KBM-7 (cell line): ENCODE results near the gene SH3BGRL2.
"Not testable (repeated sequence)": the region's sequence is repeated elsewhere in the genome, so short reads cannot be mapped to it uniquely, and the experiment has no call there.

Source experiments
- DNase-seq: peaks from one replicate; pipeline ENCODE4 v3.0.0-alpha.2; 2015
- in situ Hi-C: fragments of 300-500 bp; cut with MboI; formaldehyde crosslinking; loops from 2 replicates; pipeline ENCODE4 v1.14.3; 2020; ENCODE audit warnings: low sequenced_read_pairs, low pct_unique_long_range_greater_than_20kb, mixed read lengths

SH3BGRL2 gene

DNA sequence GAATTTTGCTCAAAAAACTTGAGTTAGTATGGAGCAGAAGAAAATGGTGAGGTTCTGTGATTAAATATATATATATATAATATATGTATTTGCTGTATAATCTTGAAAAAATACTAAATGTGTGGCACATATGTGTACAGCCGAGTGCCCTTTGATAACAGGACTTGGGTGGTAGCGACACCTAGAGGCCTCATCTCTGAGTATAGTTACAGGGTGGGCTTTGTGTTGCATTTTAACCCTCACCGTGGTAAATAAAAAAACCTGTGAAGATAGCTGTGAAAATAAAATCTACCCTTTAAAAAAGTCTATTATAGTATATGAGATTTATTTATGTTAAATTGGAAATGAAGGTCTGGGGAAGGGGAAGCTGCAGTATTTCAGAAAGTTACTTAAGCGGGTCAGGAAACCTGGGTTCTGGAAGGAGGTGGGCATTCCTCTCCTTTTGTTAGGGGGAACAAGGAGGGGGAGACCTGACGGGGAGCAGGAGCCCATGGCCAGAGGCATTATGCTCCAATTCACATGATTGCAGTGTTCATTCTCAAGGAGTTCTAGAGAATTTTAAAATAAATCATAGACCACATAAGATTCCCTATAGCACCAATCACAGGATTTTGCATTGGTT, 82.7 kb downstream of the SH3BGRL2 start:
- in situ Hi-C loops, result no loop called here
- peak; percentile 37 for DNase-seq

GRCh38 chr6:79717989-79718388, 86.9 kb downstream of the SH3BGRL2 start:
- in situ Hi-C loops, result no loop called here
- no peak for DNase-seq

DNA sequence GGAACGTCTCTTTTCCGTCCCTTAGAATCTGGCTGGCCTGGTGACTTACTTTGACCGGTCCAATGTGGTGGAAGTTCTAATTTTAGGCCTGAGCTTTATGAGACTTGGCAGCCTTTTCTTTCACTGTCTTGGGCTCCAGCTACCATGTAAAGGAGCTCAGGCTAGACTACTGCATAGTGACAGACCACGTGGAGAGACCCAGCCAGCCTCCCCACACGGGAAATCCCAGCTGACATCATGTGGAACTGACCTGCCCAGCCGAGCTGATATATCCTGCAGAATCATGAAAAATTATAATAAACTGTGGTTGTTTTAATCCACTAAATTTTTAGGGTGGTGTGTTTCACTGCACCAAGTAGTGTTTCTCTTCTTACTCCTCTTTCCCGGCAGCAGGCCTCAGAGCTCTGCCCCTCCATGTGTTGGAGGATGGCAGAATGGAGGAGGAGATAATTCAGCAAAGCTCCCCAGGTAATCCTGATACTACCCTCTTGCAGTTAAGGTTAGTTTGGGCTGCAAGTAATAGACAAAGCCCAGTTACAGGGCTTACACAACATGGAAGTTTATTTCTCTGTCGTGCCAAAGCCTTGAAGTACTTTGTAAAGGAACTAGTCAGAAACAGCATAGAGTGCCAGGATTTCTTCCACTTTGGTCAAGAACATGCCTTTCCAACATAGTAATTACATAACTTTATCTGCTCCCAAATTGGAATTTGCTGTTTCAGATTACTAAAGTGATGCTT, 87.5 kb downstream of the SH3BGRL2 start:
- in situ Hi-C loops, result no loop called here
- no peak for DNase-seq

DNA sequence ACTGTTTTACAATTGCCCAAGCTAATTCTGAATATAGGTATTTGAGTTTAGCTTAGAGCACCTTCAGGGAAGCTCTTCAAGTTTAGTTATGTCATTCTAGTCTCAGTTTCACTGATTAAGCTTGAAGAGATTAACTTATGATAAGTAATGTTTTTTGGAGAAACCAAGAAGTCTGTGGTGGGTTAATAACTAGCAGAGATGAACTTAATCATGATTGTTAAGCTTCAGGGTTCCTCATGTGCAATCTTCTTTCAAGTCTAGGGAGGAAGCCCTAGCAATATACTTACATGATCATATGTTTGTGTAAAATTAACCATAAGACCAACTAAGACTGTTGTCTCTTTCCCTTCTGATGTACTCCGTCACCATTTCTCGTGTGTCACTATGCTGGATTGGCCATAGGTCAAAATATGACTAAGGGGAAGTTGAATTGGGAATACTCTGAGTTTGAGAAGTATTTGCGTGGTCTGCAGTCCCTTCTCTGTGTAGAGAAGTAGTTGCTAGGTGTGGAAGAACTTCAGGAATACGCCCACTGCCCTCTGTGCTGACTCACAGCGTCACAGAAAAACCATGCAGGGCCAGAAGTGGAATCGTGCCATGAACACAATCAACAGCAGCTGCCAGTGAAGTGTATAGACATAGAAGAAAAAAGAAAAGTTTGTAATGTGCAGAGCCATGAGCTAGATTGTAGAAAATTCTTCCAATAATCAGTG, 88.3 kb downstream of the SH3BGRL2 start:
- no peak for DNase-seq
- in situ Hi-C loops, result no loop called here

DNA sequence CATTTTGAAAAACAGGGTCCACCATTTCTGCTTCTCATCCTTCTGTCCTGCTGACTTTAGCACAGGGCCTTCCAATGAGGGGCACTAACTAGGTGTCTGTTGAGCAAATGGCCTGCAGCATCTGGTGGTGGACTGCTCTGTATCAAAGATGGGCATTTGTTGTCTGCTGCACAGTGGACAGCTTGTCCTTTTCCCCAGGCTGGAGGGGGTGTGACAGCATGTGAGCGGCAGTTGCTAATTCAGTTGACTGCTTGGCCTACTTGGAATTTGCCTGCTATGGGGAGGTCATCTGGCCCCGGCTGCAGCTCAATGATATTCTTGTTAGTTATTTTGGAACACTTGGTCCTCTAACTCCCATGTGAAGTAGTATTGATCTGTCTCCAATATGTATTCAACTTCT, 93.7 kb downstream of the SH3BGRL2 start:
- no peak for DNase-seq
- in situ Hi-C loops, result no loop called here

GRCh38 chr6:79731471-79731870, 100.3 kb downstream of the SH3BGRL2 start:
- no peak for DNase-seq
- in situ Hi-C loops, result no loop called here

- no peak for DNase-seq
- in situ Hi-C loops, result no loop called here
Observed at GRCh38 chr6:79733388-79733787, 102.3 kb downstream of the SH3BGRL2 start.

- in situ Hi-C loops, result no loop called here
- DNase-seq, result no peak
Observed at GRCh38 chr6:79734374-79734773, 103.2 kb downstream of the SH3BGRL2 start.

DNA sequence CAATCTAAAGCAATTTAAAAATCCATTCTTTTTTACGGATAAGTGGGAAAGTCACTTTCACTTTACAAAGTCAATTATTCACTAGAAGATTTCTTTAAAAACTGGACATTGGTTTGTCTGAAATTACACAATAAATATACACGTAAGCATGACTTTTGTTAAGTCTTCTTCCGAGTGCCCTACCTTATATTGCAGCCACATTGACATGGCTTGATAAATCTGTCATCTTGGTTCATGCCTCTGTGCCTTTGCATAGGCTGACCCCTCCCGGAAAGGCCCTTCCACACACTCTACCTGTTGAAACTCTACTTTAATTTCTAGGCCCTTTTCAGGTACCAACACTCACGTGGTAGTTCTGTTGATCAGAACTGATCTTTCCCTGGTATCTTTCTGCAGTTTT, 104.1 kb downstream of the SH3BGRL2 start:
- DNase-seq, result no peak
- in situ Hi-C loops, result no loop called here

GRCh38 chr6:79737172-79737571, 106.0 kb downstream of the SH3BGRL2 start:
- in situ Hi-C loops, result no loop called here
- DNase-seq, result no peak

DNA sequence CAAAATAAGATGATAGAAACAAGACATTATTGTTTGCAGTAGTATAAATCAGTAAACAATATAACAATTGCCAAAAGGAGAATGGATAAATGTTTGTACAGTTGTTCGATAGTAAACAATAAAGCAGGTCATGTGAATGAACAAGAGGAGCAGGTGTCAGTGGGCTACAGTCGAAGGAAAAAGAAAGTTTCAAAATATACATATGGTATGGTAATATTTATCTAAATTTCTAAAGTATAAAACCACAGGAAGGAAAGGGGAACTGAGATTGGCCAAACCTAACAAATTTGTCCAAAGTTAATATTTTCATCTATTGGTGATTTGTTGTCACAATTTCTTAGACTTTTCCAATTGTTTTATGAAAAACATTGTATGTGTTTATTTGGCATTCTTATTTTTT, 110.9 kb downstream of the SH3BGRL2 start:
- DNase-seq, result no peak
- in situ Hi-C loops, result no loop called here

DNA sequence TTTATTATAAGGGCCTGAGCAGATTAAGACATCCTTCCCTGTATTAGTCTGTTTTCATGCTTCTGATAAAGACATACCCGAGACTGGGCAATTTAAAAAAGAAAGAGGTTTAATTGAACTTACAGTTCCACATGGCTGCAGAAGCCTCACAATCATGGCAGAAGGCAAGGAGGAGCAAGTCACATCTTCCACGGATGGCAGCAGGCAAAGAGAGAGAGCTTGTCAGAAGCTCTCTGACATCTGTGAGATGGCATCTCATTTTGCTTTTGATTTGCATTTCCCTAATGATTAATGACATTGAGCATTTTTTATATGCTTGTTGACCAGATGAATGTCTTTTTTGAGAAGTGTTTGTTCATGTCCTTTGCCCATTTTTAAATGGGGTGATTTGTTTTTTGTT, 114.2 kb downstream of the SH3BGRL2 start:
- in situ Hi-C loops, DNase-seq: not testable (repeated sequence)

DNA sequence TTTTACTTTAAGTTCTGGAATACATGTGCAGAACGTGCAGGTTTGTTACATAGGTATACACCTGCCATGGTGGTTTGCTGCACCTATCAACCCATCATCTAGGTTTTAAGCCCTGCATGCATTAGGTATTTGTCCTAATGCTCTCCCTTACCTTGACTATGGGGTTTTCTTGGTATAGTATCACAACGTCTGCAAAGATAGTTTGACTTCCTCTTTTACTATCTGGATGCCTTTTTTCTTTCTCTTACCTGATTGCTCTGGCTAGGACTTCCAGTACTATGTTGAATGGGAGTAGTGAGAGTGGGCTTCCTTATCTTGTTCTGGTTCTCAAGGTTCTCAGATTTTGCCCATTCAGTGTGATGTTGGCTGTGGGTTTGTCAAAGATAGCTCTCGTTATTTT, 115.2 kb downstream of the SH3BGRL2 start:
- DNase-seq, in situ Hi-C loops: not testable (repeated sequence)

- no peak for DNase-seq
Observed at GRCh38 chr6:79750806-79751205, 119.7 kb downstream of the SH3BGRL2 start.

More at GRCh38 chr6:79750806-79751205, 119.7 kb downstream of the SH3BGRL2 start:
- in situ Hi-C loops, result no loop called here
